K562 (cell line): ENCODE data around the gene UPK2. TPM values are rescaled to one million over a fixed set of nuclear protein-coding genes. Genes with fewer than 3 reads are reported as not detected.
"Not testable (repeated sequence)": the region's sequence is repeated elsewhere in the genome, so short reads cannot be mapped to it uniquely, and the experiment has no call there.

Experiments used
- ATAC-seq: fragments of 200-7000 bp; cut with Tn5 transposase; 3 replicates; pipeline ENCODE4 v1.9.1; 2020; ENCODE audit warnings: moderate library complexity
- BruUV-seq: library from RNA; stranded (reverse); fragments of 400-500 nt; replicated peaks from 2 replicates; lab custom pipeline; 2021; lab: Mats Ljungman, UMichigan
- CTCF ChIA-PET: fragments of 300-600 bp; formaldehyde crosslinking; extraction: SDS; loops from one replicate; lab custom pipeline; 2021; ENCODE audit warnings: low intra/inter-chr PET ratio; lab: Yijun Ruan, JAX
- POLR2A ChIA-PET: fragments of 300-600, 350-650 bp; sonication (Branson Sonifier 250); formaldehyde crosslinking; extraction: SDS; loops from one replicate; lab custom pipeline; 2021; ENCODE audit warnings: antibody characterized with exemption, inconsistent platforms; lab: Yijun Ruan, JAX
- DNase-seq, 4 experiments: peaks; one replicate each; pipeline versions ENCODE4 v3.0.0 to v3.0.0-alpha.2; 2011 to 2018; ENCODE audit warnings: low spot score in 3 of 4, mixed read lengths in 3 of 4; ENCODE audit errors: extremely low read depth in 1 of 4
- FAIRE-seq: peaks from 2 replicates; lab custom pipeline; 2011; peaks lifted over from hg19 to GRCh38; lab: Jason Lieb, UNC
- H2AFZ ChIP-seq: 2 replicates; pipeline ENCODE4 v1.6.0; 2011; ENCODE audit warnings: low read depth, low read length, control low read depth, inconsistent platforms
- H3K27ac ChIP-seq: fragments of 200-600 bp; 3 replicates; pipeline ENCODE4 v1.8.0; 2011; ENCODE audit warnings: low read depth, mild to moderate bottlenecking, control low read depth, inconsistent platforms, low read length, moderate library complexity, mixed read lengths; ENCODE audit errors: extremely low read depth
- H3K27me3 ChIP-seq, 2 experiments: fragments of 300-600 bp in 1 of 2; 2 replicates in 1 of 2; 3 replicates in 1 of 2; pipeline versions ENCODE4 v1.6.0 to v1.8.0; 2011; ENCODE audit warnings: inconsistent platforms in 2 of 2, low read length in 2 of 2, mild to moderate bottlenecking in 1 of 2, mixed read lengths in 1 of 2, moderate library complexity in 1 of 2; ENCODE audit not compliant: control insufficient read depth in 2 of 2, insufficient read depth in 2 of 2
- H3K36me3 ChIP-seq: fragments of 300-600 bp; 3 replicates; pipeline ENCODE4 v1.8.0; 2011; ENCODE audit warnings: mild to moderate bottlenecking, low read length, inconsistent platforms; ENCODE audit not compliant: control insufficient read depth, insufficient read depth
- H3K4me1 ChIP-seq, 2 experiments: fragments of 200-600 bp in 1 of 2; replicated peaks in 1 of 2; 2 replicates in 1 of 2; 3 replicates in 1 of 2; pipeline versions ENCODE4 v1.5.1 to v1.8.0; 2011; ENCODE audit warnings: inconsistent platforms in 2 of 2, low read length in 2 of 2, mild to moderate bottlenecking in 1 of 2, mixed read lengths in 1 of 2, moderate library complexity in 1 of 2; ENCODE audit not compliant: control insufficient read depth in 2 of 2, insufficient read depth in 2 of 2
- H3K4me2 ChIP-seq: 2 replicates; pipeline ENCODE4 v1.6.1; 2011; ENCODE audit warnings: low read length, control low read depth, inconsistent platforms, mixed read lengths; ENCODE audit not compliant: insufficient read depth
- H3K4me3 ChIP-seq: fragments of 200-600 bp; sonication (generic), shearing (Covaris generic); 2 replicates; pipeline ENCODE4 v1.5.1; 2016; ENCODE audit warnings: control low read depth, inconsistent platforms
- H3K79me2 ChIP-seq: fragments of 200-600 bp; 3 replicates; pipeline ENCODE4 v1.8.0; 2011; ENCODE audit warnings: low read length, inconsistent platforms; ENCODE audit not compliant: control insufficient read depth, insufficient read depth
- H3K9ac ChIP-seq, 2 experiments: 2 replicates each; pipeline versions ENCODE4 v1.6.0 to v1.6.1; 2011; ENCODE audit warnings: low read depth in 2 of 2, low read length in 2 of 2, control low read depth in 1 of 2, inconsistent platforms in 1 of 2, mild to moderate bottlenecking in 1 of 2, mixed read lengths in 1 of 2; ENCODE audit not compliant: insufficient read depth in 1 of 2
- H3K9me1 ChIP-seq: one replicate; pipeline ENCODE4 v1.6.0; 2011; ENCODE audit warnings: inconsistent platforms, mild to moderate bottlenecking, low read length, moderate library complexity; ENCODE audit not compliant: control insufficient read depth, insufficient read depth
- H3K9me3 ChIP-seq: replicated peaks from 2 replicates; pipeline ENCODE4 v1.5.1; 2011; ENCODE audit warnings: low read depth, low read length, inconsistent platforms; ENCODE audit not compliant: control insufficient read depth, insufficient read depth
- H4K20me1 ChIP-seq: replicated peaks from 2 replicates; pipeline ENCODE4 v1.6.1; 2011; ENCODE audit warnings: low read length, inconsistent platforms, mixed read lengths; ENCODE audit not compliant: control insufficient read depth, insufficient read depth
- ID3 ChIP-seq, 2 experiments: fragments of 250-450 bp in 1 of 2; fragments of 450-650 bp in 1 of 2; sonication (Bioruptor Pico) in 1 of 2; IDR thresholded peaks; 2 replicates each; pipeline versions ENCODE4 v1.6.1 to v1.8.0; 2016 to 2021; ENCODE audit warnings: mild to moderate bottlenecking in 2 of 2, moderate library complexity in 2 of 2, missing compliant biosample characterization in 1 of 2, missing genetic modification characterization in 1 of 2
- RBM39 ChIP-seq: fragments of 200-400 bp; formaldehyde crosslinking; optimal IDR thresholded peaks from 2 replicates; pipeline ENCODE3; 2018; ENCODE audit warnings: low read depth, low read length
- WGBS: fragments of 100-300 bp; shearing (Covaris generic); methylation state at CpG from one replicate; pipeline ENCODE4 v1.1.6; 2016; ENCODE audit warnings: low coverage, mixed read lengths; ENCODE audit not compliant: insufficient coverage; ENCODE audit errors: missing lambda C conversion rate; 5-methylcytosine and 5-hydroxymethylcytosine counted together
- in situ Hi-C: fragments of 300-500 bp; cut with MboI; formaldehyde crosslinking; loops from 4 replicates; pipeline ENCODE4 v1.15.0; 2018; ENCODE audit warnings: inconsistent platforms, mixed read lengths
- intact Hi-C: fragments of 100-400 bp; cut with micrococcal nuclease; formaldehyde crosslinking; loops from 2 replicates; pipeline ENCODE4 v1.14.2; 2022
- polyA plus RNA-seq, 8 experiments: library from polyadenylated mRNA; depleted of rRNA in 4 of 8; stranded (reverse) in 5 of 8; unstranded in 3 of 8; fragments of >200 nt; fragmentation: Nextera tagmentation in 2 of 8; fragmentation: Illumina TruSeq in 1 of 8; extraction: Ambion mirVana in 2 of 8; extraction: Trizol in 1 of 8; gene quantifications; 2 replicates each; pipeline versions ENCODE4 v1.2.1 to v1.2.3, GENCODE V29; 2011 to 2014; ENCODE audit warnings: inconsistent platforms in 1 of 8, missing spikeins in 1 of 8
- total RNA-seq, 7 experiments: library from RNA; depleted of rRNA in 6 of 7; stranded (reverse); fragments of >200 nt in 6 of 7; fragmentation: Illumina TruSeq in 2 of 7; extraction: Trizol in 2 of 7; gene quantifications; 2 replicates each; pipeline versions ENCODE4 v1.2.1 to v1.2.3, GENCODE V29; 2011 to 2021; ENCODE audit warnings: low replicate concordance in 1 of 7
- TF ChIP-seq, protein P1 (sequence below): fragments of 450-650 bp; IDR thresholded peaks from 2 replicates; pipeline ENCODE4 v1.6.1; 2017; ENCODE audit warnings: antibody characterized with exemption, mild to moderate bottlenecking

The UPK2 gene
- total and polyA plus RNA-seq, 9 of the 15 experiments (the other 6 are each of a cell fraction or from before 2014, with no cell fraction given) = not detected

- TF ChIP-seq ID3 (CRISPR knock-in tag; IDR thresholded peaks at IDR 0.05) (no peak), ID3 (tag; IDR thresholded peaks at IDR 0.05) (peak; percentile 42; the same call in 1 of the 2 replicates), RBM39 (no peak)
- TF ChIP-seq, protein P1, sequence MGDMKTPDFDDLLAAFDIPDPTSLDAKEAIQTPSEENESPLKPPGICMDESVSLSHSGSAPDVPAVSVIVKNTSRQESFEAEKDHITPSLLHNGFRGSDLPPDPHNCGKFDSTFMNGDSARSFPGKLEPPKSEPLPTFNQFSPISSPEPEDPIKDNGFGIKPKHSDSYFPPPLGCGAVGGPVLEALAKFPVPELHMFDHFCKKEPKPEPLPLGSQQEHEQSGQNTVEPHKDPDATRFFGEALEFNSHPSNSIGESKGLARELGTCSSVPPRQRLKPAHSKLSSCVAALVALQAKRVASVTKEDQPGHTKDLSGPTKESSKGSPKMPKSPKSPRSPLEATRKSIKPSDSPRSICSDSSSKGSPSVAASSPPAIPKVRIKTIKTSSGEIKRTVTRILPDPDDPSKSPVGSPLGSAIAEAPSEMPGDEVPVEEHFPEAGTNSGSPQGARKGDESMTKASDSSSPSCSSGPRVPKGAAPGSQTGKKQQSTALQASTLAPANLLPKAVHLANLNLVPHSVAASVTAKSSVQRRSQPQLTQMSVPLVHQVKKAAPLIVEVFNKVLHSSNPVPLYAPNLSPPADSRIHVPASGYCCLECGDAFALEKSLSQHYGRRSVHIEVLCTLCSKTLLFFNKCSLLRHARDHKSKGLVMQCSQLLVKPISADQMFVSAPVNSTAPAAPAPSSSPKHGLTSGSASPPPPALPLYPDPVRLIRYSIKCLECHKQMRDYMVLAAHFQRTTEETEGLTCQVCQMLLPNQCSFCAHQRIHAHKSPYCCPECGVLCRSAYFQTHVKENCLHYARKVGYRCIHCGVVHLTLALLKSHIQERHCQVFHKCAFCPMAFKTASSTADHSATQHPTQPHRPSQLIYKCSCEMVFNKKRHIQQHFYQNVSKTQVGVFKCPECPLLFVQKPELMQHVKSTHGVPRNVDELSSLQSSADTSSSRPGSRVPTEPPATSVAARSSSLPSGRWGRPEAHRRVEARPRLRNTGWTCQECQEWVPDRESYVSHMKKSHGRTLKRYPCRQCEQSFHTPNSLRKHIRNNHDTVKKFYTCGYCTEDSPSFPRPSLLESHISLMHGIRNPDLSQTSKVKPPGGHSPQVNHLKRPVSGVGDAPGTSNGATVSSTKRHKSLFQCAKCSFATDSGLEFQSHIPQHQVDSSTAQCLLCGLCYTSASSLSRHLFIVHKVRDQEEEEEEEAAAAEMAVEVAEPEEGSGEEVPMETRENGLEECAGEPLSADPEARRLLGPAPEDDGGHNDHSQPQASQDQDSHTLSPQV = peak; percentile 97
Observed at GRCh38 chr11:118980191-118980881, 24.2 kb downstream of the UPK2 start (continued).

DNA sequence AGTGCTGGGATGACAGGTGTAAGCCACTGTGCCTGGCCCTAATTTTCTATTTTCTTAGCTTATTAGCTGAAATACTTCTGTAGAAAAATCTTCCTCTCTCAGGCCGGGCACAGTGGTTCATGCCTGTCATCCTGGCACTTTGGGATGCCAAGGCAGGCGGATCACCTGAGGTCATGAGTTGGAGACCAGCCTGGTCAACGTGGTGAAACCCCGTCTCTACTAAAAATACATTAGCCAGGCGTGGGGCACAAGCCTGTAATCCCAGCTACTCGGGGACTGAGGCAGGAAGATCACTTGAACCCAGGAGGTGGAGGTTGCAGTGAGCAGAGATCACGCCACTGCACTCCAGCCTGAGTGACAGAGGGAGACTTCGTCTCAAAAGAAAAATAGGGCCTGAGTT, 28.2 kb downstream of the UPK2 start:
- H3K9me3 ChIP-seq, intact Hi-C loops, H3K27ac ChIP-seq, FAIRE-seq, H3K4me2 ChIP-seq, H2AFZ ChIP-seq, H3K4me3 ChIP-seq, DNase-seq, CTCF ChIA-PET, H3K36me3 ChIP-seq, H4K20me1 ChIP-seq, BruUV-seq, ATAC-seq, H3K79me2 ChIP-seq, H3K9me1 ChIP-seq, H3K27me3 ChIP-seq, in situ Hi-C loops: not testable (repeated sequence)
- Histone ChIP-seq H3K9ac (peak overlapping the region in 1 of 2 experiments; percentile 66; a peak in 1 of 4 replicates), H3K4me1 (peaks cover 14 to 15% of the 10 kb centered on the region in 2 experiments; a peak in 4 of 5 replicates)
- POLR2A ChIA-PET = interaction anchor here (0.7 to 1.0 kb wide), 2 partner anchors 13 to 459 kb away, joined by 3 to 6 read pairs; partner anchors contain the start of gene CENATAC
- 49% methylated on average over 8 of the region's 8 CpGs for WGBS
